Colonic mucosa (tissue), 4 donors: ENCODE results near the gene ZFP92. TPM values are rescaled to one million over a fixed set of nuclear protein-coding genes. Genes with fewer than 3 reads are reported as not detected.

ENCODE experiments used
- DNase-seq: peaks from one replicate; pipeline ENCODE4 v3.0.0-alpha.2; 2020
- H3K27ac ChIP-seq: fragments of 200-600 bp; one replicate; pipeline ENCODE4 v1.8.0; 2021
- H3K27me3 ChIP-seq: fragments of 200-600 bp; one replicate; pipeline ENCODE4 v1.8.0; 2021
- H3K36me3 ChIP-seq: fragments of 200-600 bp; one replicate; pipeline ENCODE4 v1.8.0; 2021
- H3K4me1 ChIP-seq: fragments of 200-600 bp; one replicate; pipeline ENCODE4 v1.8.0; 2021; ENCODE audit warnings: mild to moderate bottlenecking
- H3K4me3 ChIP-seq: fragments of 200-600 bp; one replicate; pipeline ENCODE4 v1.8.0; 2021
- H3K9ac ChIP-seq, 2 donors: one replicate each; pipeline ENCODE4 v1.7.0; 2013; ENCODE audit warnings: control low read depth in 2 of 2, low read depth in 2 of 2, low read length in 2 of 2
- H3K9me3 ChIP-seq: fragments of 200-600 bp; one replicate; pipeline ENCODE4 v1.8.0; 2021
- intact Hi-C: fragments of 100-400 bp; cut with DNase I; formaldehyde crosslinking; loops from one replicate; pipeline ENCODE4 v1.14.1; 2022
- total RNA-seq, 2 donors: library from RNA; stranded (reverse); fragmentation: NEBNext Ultra II Directional in 1 of 2; extraction: Animal tissue kit (Norgen Biotek cat#: 25700) in 1 of 2; gene quantifications; one replicate each; pipeline ENCODE4 v1.2.1, GENCODE V29; 2021
- TF ChIP-seq, protein P1 (sequence below): fragments of 200-600 bp; IDR thresholded peaks from one replicate; pipeline ENCODE4 v1.8.0; 2022; ENCODE audit warnings: antibody characterized with exemption, mild to moderate bottlenecking
- donor health status: healthy.
- donor health status: DM: no; HTN: no; CAD: no.
- donor health status: DM: no; HTN: no; CAD: no.

Gene ZFP92
- total RNA-seq, 2 donors from 2014 or later: 0.10 to 0.29 TPM

DNA sequence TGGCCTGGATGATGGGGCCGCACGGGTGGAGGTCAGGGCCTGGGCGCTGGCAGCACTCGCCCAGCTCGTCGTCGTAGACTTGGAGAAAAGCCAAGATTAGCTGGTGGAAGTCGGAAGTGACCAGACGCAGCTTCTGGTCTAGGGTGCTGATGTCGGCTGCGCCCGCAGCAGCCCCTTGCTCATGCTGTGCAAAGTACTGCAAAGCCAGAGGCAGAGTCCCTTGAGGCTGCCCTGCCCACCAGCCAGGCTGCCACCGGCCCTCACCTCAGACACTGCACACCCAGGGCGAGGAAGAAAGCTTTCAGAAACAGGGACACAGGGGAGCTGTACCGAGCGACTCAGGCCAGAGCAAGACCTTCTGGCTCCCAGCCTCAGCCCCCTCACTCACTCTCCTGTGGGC is 44.3 kb downstream of the ZFP92 start:
- H3K4me1 ChIP-seq: no peaks in the 10 kb centered on the region
- no peak for DNase-seq
- no peak overlapping the region for H3K4me3 ChIP-seq
- no peak overlapping the region for H3K9ac ChIP-seq
- TF ChIP-seq, protein P1, sequence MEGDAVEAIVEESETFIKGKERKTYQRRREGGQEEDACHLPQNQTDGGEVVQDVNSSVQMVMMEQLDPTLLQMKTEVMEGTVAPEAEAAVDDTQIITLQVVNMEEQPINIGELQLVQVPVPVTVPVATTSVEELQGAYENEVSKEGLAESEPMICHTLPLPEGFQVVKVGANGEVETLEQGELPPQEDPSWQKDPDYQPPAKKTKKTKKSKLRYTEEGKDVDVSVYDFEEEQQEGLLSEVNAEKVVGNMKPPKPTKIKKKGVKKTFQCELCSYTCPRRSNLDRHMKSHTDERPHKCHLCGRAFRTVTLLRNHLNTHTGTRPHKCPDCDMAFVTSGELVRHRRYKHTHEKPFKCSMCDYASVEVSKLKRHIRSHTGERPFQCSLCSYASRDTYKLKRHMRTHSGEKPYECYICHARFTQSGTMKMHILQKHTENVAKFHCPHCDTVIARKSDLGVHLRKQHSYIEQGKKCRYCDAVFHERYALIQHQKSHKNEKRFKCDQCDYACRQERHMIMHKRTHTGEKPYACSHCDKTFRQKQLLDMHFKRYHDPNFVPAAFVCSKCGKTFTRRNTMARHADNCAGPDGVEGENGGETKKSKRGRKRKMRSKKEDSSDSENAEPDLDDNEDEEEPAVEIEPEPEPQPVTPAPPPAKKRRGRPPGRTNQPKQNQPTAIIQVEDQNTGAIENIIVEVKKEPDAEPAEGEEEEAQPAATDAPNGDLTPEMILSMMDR: no peak
- intact Hi-C loops: no loop called here
- no peaks in the 10 kb centered on the region for H3K36me3 ChIP-seq
- no peaks in the 10 kb centered on the region for H3K27me3 ChIP-seq
- no peak overlapping the region for H3K27ac ChIP-seq
- no peaks in the 10 kb centered on the region for H3K9me3 ChIP-seq

DNA sequence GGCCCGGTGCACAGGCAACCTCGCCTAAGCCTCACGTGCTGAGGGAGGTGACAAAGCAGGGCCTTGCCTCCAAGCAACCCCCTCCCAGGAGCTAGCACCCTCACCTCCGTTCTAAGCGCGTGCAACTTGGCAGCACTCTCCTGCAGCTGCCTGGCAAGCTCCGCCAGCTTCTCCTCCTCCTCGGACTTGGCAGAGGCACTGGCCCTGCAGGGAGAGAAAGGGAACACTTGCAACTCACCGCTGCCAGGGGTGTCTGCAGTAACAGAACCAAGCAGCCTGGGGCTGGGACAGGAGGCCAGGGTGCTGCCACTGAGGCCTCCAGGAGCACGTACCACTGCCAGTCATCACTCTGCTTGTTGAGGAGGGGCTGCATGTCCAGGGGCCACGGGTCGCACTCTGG is 44.9 kb downstream of the ZFP92 start:
- no peaks in the 10 kb centered on the region for H3K9me3 ChIP-seq
- H3K9ac ChIP-seq: no peak overlapping the region
- H3K4me1 ChIP-seq: no peaks in the 10 kb centered on the region
- no peak overlapping the region for H3K27ac ChIP-seq
- no peak for DNase-seq
- no peaks in the 10 kb centered on the region for H3K27me3 ChIP-seq
- intact Hi-C loops: no loop called here
- no peak overlapping the region for H3K4me3 ChIP-seq
- TF ChIP-seq, protein P1: no peak
- no peaks in the 10 kb centered on the region for H3K36me3 ChIP-seq

- Histone ChIP-seq H3K36me3 (no peaks in the 10 kb centered on the region), H3K4me1 (no peaks in the 10 kb centered on the region), H3K4me3 (no peak overlapping the region), H3K9ac (no peak overlapping the region), H3K27me3 (no peaks in the 10 kb centered on the region), H3K27ac (no peak overlapping the region), H3K9me3 (no peaks in the 10 kb centered on the region)
- no peak for DNase-seq
- intact Hi-C loops: no loop called here
- TF ChIP-seq, protein P1: no peak
Observed at GRCh38 chrX:153456704-153457103, 45.4 kb downstream of the ZFP92 start.

- no peaks in the 10 kb centered on the region for H3K36me3 ChIP-seq
- H3K9ac ChIP-seq: no peak overlapping the region
- intact Hi-C loops: no loop called here
- no peaks in the 10 kb centered on the region for H3K9me3 ChIP-seq
- H3K27me3 ChIP-seq: no peaks in the 10 kb centered on the region
- no peak overlapping the region for H3K27ac ChIP-seq
- H3K4me1 ChIP-seq: no peaks in the 10 kb centered on the region
- no peak overlapping the region for H3K4me3 ChIP-seq
- TF ChIP-seq, protein P1: no peak
- DNase-seq: no peak
Observed at GRCh38 chrX:153457136-153457825, 46.0 kb downstream of the ZFP92 start.

- TF ChIP-seq, protein P1: no peak
- H3K9ac ChIP-seq: no peak overlapping the region
- no peaks in the 10 kb centered on the region for H3K4me1 ChIP-seq
- H3K36me3 ChIP-seq: no peaks in the 10 kb centered on the region
- H3K27me3 ChIP-seq: no peaks in the 10 kb centered on the region
- intact Hi-C loops: no loop called here
- no peak overlapping the region for H3K27ac ChIP-seq
- H3K4me3 ChIP-seq: no peak overlapping the region
- DNase-seq: no peak
- H3K9me3 ChIP-seq: no peaks in the 10 kb centered on the region
Observed at GRCh38 chrX:153457827-153458466, 46.7 kb downstream of the ZFP92 start.
